Gastrocnemius medialis (tissue), 4 donors: Measurements from ENCODE around the gene AJM1. TPM values are rescaled to one million over a fixed set of nuclear protein-coding genes. Genes with fewer than 3 reads are reported as not detected.
A peak's percentile ranks its signal among the peaks of the same experiment; 100 is the strongest.
"Not testable (repeated sequence)": the region's sequence is repeated elsewhere in the genome, so short reads cannot be mapped to it uniquely, and the experiment has no call there.

ENCODE experiments used
- ATAC-seq, 2 donors: fragments of 150-250 bp; one replicate each; pipeline ENCODE4 v1.9.1; 2016
- DNase-seq, 2 donors: peaks; one replicate each; pipeline ENCODE4 v3.0.0-alpha.2; 2019
- H3K27ac ChIP-seq, 4 donors: fragments of 200-600 bp; sonication (generic); 1 replicate in 1 of 4; 2 replicates in 3 of 4; pipeline ENCODE4 v1.5.1; 2016 to 2018; ENCODE audit warnings: mild to moderate bottlenecking in 2 of 4, moderate library complexity in 1 of 4
- H3K27me3 ChIP-seq, 3 donors: fragments of 200-600 bp; sonication (generic) in 2 of 3; 1 replicate in 1 of 3; 2 replicates in 2 of 3; pipeline versions ENCODE4 v1.5.1 to v1.6.0; 2016 to 2019; ENCODE audit warnings: mild to moderate bottlenecking in 1 of 3, moderate library complexity in 1 of 3
- H3K36me3 ChIP-seq, 2 donors: fragments of 200-600 bp; sonication (generic) in 1 of 2; one replicate each; pipeline ENCODE4 v1.5.1; 2017 to 2018
- H3K4me1 ChIP-seq, 2 donors: fragments of 200-600 bp; sonication (generic) in 1 of 2; one replicate each; pipeline ENCODE4 v1.5.1; 2016 to 2017; ENCODE audit warnings: mild to moderate bottlenecking in 2 of 2
- H3K4me3 ChIP-seq, 4 donors: fragments of 200-600 bp; sonication (generic) in 3 of 4; 1 replicate in 1 of 4; 2 replicates in 3 of 4; pipeline ENCODE4 v1.5.1; 2016 to 2019; ENCODE audit warnings: mild to moderate bottlenecking in 2 of 4
- H3K9me3 ChIP-seq, 3 donors: fragments of 200-600 bp; sonication (generic) in 2 of 3; 1 replicate in 1 of 3; 2 replicates in 2 of 3; pipeline ENCODE4 v1.5.1; 2016 to 2019
- CTCF ChIP-seq, 5 experiments: fragments of 450-650 bp in 3 of 5; fragments of 200-600 bp in 2 of 5; sonication (generic) in 2 of 5; IDR thresholded peaks in 4 of 5; conservative IDR thresholded peaks in 1 of 5; 1 replicate in 4 of 5; 2 replicates in 1 of 5; pipeline ENCODE4 v1.5.1; 2016 to 2019; ENCODE audit warnings: antibody characterized with exemption in 5 of 5, mild to moderate bottlenecking in 3 of 5, moderate library complexity in 3 of 5
- POLR2A ChIP-seq, 2 donors: fragments of 450-650 bp; IDR thresholded peaks; one replicate each; pipeline ENCODE4 v1.6.1; 2017; ENCODE audit warnings: antibody characterized with exemption in 2 of 2, mild to moderate bottlenecking in 2 of 2, moderate library complexity in 2 of 2
- in situ Hi-C, 4 donors: fragments of 200-750 bp; cut with MboI; loops; one replicate each; pipeline versions ENCODE4 v1.15.0 to v1.8.0; 2017; ENCODE audit warnings: low sequenced_read_pairs in 4 of 4
- intact Hi-C: fragments of 100-400 bp; cut with DNase I; formaldehyde crosslinking; loops from one replicate; pipeline ENCODE4 v1.15.1; 2023; ENCODE audit warnings: low total_unique reads
- total RNA-seq, 4 donors: library from RNA; depleted of rRNA; stranded (reverse); fragments of >200 nt; gene quantifications; one replicate each; pipeline versions ENCODE4 v1.1.0 to v1.2.3, GENCODE V29; 2016

The AJM1 gene
- total RNA-seq, 4 donors from 2014 or later: 1.3 to 2.1 (median 1.6) TPM

GRCh38 chr9:136796238-136796774 is 46.0 kb upstream of the AJM1 start, which contains the start of gene CCDC183:
Gene CCDC183 (plus strand): TSS chr9:136796338. CDS start chr9:136796398, 60 bp downstream.
- in situ Hi-C loops: loop anchor here in 1 of 4 donors (25.0 kb wide), 1 partner anchor 141 kb away; the partner anchor contains the start of genes C8G and FBXW5
- Histone ChIP-seq H3K4me1 (peaks cover 19 to 23% of the 10 kb centered on the region in 2 donors), H3K36me3 (no peaks in the 10 kb centered on the region), H3K4me3 (no peak within 1 kb of the TSS), H3K9me3 (no peaks in the 10 kb centered on the region), H3K27ac (no peak within 1 kb of the TSS), H3K27me3 (peaks cover 32 to 46% (median 42%) of the 10 kb centered on the region in 3 donors)
- intact Hi-C loops: no loop called here
- no peak for TF ChIP-seq CTCF (IDR thresholded peaks at IDR 0.05 in 4 of 5, conservative IDR thresholded peaks at IDR 0.05 in 1 of 5)
- no peak for TF ChIP-seq POLR2A (IDR thresholded peaks at IDR 0.05)
- ATAC-seq: no peak
- no peak for DNase-seq

- ATAC-seq, H3K36me3 ChIP-seq, intact Hi-C loops, H3K9me3 ChIP-seq, H3K4me3 ChIP-seq, DNase-seq, H3K27ac ChIP-seq: not testable (repeated sequence)
- in situ Hi-C loops: loop anchor here in 1 of 4 donors (25.0 kb wide), 1 partner anchor 140 kb away; the partner anchor contains the start of genes C8G and FBXW5
- peaks cover 37 to 52% (median 45%) of the 10 kb centered on the region in 3 donors for H3K27me3 ChIP-seq
- peaks cover 16 to 17% of the 10 kb centered on the region in 2 donors for H3K4me1 ChIP-seq
Observed at GRCh38 chr9:136796775-136797347, 45.4 kb upstream of the AJM1 start.

- intact Hi-C loops (no loop called here), in situ Hi-C loops (loop anchor here in 1 of 4 donors (25.0 kb wide), 1 partner anchor 139 kb away; the partner anchor contains the start of genes C8G and FBXW5)
- Histone ChIP-seq H3K36me3 (no peaks in the 10 kb centered on the region), H3K4me1 (peaks cover 13 to 15% of the 10 kb centered on the region in 2 donors), H3K27ac (no peak overlapping the region), H3K9me3 (no peaks in the 10 kb centered on the region), H3K4me3 (no peak overlapping the region), H3K27me3 (peaks cover 43 to 58% (median 45%) of the 10 kb centered on the region in 3 donors)
- no peak for TF ChIP-seq CTCF (IDR thresholded peaks at IDR 0.05 in 4 of 5, conservative IDR thresholded peaks at IDR 0.05 in 1 of 5)
- no peak for TF ChIP-seq POLR2A (IDR thresholded peaks at IDR 0.05)
- ATAC-seq (no peak), DNase-seq (no peak)
Observed at GRCh38 chr9:136798708-136799078, 43.6 kb upstream of the AJM1 start.

- Histone ChIP-seq H3K27me3 (peaks cover 43 to 58% (median 45%) of the 10 kb centered on the region in 3 donors), H3K4me1 (peaks cover 13 to 15% of the 10 kb centered on the region in 2 donors), H3K27ac (no peak overlapping the region), H3K4me3 (peak overlapping the region in 3 of 4 donors; percentile 23 to 42 (median 38)), H3K9me3 (no peaks in the 10 kb centered on the region), H3K36me3 (no peaks in the 10 kb centered on the region)
- in situ Hi-C loops: loop anchor here in 1 of 4 donors (25.0 kb wide), 1 partner anchor 138 kb away; the partner anchor contains the start of genes C8G and FBXW5
- no peak for TF ChIP-seq CTCF (IDR thresholded peaks at IDR 0.05 in 4 of 5, conservative IDR thresholded peaks at IDR 0.05 in 1 of 5)
- TF ChIP-seq POLR2A (IDR thresholded peaks at IDR 0.05): no peak
- intact Hi-C loops: no loop called here
- DNase-seq: no peak
- ATAC-seq: no peak
Observed at GRCh38 chr9:136799079-136799853, 43.0 kb upstream of the AJM1 start.
